Stimulated activated CD4-positive, alpha-beta T cell treated with anti-CD3 and anti-CD28 coated beads, TNF-alpha, amount 100 ng/mL, for 4 hours (primary cell): ENCODE measurements around the gene IRF8.
"Not testable (repeated sequence)": the region's sequence is repeated elsewhere in the genome, so short reads cannot be mapped to it uniquely, and the experiment has no call there.

Source experiments
- DNase-seq, 3 experiments: peaks; one replicate each; pipeline ENCODE4 v3.0.0-alpha.2; 2020; ENCODE audit warnings: low read depth in 3 of 3

The IRF8 gene, protein sequence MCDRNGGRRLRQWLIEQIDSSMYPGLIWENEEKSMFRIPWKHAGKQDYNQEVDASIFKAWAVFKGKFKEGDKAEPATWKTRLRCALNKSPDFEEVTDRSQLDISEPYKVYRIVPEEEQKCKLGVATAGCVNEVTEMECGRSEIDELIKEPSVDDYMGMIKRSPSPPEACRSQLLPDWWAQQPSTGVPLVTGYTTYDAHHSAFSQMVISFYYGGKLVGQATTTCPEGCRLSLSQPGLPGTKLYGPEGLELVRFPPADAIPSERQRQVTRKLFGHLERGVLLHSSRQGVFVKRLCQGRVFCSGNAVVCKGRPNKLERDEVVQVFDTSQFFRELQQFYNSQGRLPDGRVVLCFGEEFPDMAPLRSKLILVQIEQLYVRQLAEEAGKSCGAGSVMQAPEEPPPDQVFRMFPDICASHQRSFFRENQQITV

GRCh38 chr16:85898521-85899442 is at the start of gene IRF8:
IRF8 (plus strand) TSS chr16:85899162; CDS start chr16:85903016, 3,854 bp downstream.
- DNase-seq: peak; percentile 65 to 76 (median 76)

DNA sequence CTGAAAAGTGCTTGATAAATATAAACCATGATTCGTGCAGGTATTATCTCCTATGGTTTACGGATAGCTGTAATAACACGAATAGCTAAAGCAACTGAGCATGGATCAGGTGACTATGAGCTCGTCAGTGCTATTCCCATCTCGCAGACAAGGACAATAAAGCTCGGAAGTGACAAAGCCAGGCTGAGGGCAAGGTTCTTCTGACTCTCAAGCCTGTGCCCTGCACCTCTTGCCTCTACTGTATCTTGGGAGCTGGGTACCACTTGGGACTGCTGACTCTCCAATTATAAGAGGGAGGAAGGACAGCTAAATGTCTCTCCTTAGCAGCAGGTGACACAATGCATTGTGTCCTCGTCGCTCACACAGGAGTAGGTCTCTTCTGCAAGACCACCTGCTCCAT is 49.6 kb upstream of the IRF8 start:
- no peak for DNase-seq

GRCh38 chr16:85850344-85850880 is 48.5 kb upstream of the IRF8 start:
- no peak for DNase-seq

DNA sequence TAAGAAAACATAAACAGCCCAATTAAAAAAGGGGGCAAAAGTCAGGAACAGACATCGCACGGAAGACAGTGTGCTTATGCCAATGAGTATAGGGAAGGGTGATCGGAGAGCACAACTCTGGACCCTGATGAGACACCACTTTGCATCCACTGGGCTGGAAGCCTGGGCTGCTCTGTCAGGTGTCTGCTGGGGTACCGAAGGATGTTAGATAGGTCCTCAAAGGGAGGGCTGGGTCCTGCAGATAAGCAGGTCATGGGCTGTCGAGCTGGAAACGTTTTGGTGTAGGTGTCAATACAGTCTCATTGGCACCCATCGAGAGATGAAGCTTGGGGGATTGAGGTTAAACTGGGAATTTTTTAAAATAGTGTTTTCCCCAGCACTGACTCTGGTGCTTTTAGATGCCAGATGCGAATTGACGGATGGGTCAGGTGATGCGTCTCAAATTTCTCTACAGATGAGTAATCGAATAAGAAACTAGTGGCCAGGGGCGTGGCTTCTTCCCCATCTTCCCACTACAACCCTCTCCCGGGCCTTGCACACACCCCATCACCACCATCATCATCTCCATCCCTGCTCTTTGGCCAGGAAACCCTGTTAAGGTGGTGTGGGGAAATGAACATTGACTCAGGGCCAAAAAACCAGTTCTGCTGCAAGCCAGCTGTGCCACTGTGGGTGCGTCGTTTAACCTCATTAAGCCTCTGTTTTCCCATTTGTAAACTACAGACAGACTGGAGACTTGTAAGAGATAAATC is 47.8 kb upstream of the IRF8 start:
- DNase-seq: no peak

DNA sequence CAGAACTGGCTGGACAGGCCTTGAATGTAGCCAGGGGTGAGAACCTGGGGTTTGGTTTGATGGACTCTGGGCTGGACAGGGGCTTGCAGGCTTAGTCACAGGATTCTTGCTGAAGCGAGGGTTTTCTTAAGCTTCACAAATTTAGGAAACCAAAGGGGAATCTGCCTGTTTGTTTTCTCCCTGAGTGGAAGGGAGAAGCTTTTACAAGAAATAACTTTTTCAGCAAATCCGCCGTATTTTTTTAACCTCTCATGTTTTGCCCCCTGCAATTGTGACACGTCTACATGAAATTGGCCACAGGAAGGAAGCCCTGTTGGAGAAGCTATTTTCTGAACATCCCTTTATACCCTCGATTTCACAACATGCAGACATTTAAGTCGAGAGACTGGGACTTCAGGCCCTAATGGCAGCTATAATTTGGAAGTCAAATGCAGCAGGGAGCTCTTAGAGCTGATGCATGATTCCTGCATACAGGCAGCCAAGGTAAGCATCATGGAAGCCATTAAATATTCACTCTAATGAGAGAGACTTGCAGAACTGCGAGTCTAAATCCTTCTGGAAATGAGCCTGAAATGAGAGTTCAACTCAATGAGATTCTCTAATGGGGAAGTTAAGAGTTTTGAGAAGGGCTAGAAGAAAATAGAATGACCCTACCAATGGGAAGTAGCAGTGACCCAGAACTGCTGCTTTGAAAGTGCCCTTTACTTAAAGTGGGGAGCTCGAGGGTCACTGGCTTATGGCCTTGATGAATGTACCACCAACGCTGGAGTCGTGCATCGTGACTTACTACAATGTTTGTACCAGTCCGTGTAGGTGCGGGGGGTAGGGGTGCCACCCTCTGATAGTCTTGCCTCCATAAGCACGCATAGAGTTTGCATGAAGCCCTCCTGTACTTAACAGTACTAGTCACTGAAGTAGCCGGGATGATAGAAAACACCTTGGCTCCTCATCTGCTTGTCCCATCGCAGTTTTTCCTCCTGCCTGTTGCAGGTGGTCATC is 45.1 kb upstream of the IRF8 start:
- DNase-seq: no peak

DNA sequence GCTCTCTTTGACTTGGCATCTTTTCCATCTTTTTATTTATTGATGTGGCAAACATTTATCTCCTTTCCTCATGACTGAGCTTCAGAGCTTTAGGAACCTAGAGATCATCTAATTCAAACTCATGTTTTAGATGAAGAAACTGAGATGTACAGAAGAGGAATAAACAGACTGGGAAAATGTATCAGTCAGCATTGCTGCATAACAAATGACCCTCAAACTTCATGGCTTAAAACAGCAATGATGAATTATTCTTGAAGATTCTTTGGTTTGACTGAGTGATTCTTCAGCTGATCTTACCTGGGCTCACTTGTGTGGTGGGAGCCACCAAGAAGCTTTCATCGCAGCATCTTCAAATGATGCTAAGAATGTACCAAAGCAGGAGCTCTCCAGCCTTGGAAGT is 44.0 kb upstream of the IRF8 start:
- DNase-seq: no peak

GRCh38 chr16:85856079-85856478 is 42.9 kb upstream of the IRF8 start:
- no peak for DNase-seq

GRCh38 chr16:85856585-85856984 is 42.4 kb upstream of the IRF8 start:
- DNase-seq: no peak

DNA sequence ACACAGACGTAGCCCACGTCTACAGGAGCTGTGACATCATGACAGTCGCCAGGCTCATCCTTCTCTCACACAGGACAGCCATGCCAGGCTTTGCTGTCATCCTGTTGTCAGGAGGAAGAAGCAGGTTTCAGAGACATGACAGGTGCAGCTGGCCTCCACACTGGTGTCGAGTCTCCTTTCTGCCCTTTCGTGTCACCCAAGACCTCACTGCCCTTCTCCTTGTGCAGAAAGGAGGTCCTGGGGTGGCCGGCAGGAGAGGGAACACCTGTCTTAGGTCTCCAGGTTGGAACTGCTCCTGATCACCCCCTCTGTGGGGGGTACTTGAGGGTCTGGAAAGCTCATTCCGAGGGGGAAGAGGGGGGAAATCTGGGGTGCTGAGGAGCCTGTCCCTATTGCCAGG is 41.6 kb upstream of the IRF8 start:
- no peak for DNase-seq

GRCh38 chr16:85858571-85858970 is 40.4 kb upstream of the IRF8 start:
- DNase-seq: not testable (repeated sequence)

GRCh38 chr16:85858984-85859817 is 39.8 kb upstream of the IRF8 start:
- DNase-seq: no peak

- no peak for DNase-seq
Observed at GRCh38 chr16:85859818-85860125, 39.2 kb upstream of the IRF8 start.

- DNase-seq: no peak
Observed at GRCh38 chr16:85860413-85861094, 38.4 kb upstream of the IRF8 start.

- DNase-seq: no peak
Observed at GRCh38 chr16:85861095-85861825, 37.7 kb upstream of the IRF8 start.

GRCh38 chr16:85862476-85863383 is 36.2 kb upstream of the IRF8 start:
- DNase-seq: no peak

GRCh38 chr16:85863384-85863774 is 35.6 kb upstream of the IRF8 start:
- DNase-seq: no peak

GRCh38 chr16:85864965-85865364 is 34.0 kb upstream of the IRF8 start:
- no peak for DNase-seq
